HepG2 (cell line): Measurements from ENCODE around the gene ZIK1. TPM values are rescaled to one million over a fixed set of nuclear protein-coding genes. Genes with fewer than 3 reads are reported as not detected.

Experiments
- ATF7-NPFF ChIP-seq: sonication (generic); formaldehyde crosslinking; IDR thresholded peaks from 2 replicates; pipeline ENCODE4 v1.8.1; 2023; ENCODE audit warnings: mild to moderate bottlenecking, low read depth, missing genetic modification reagents, moderate library complexity
- CREM ChIP-seq, 2 experiments: sonication (generic) in 1 of 2; formaldehyde crosslinking in 1 of 2; IDR thresholded peaks; 2 replicates each; pipeline versions ENCODE4 v1.4.0 to v1.6.1; 2016 to 2020; ENCODE audit warnings: antibody characterized with exemption in 1 of 2, mild to moderate bottlenecking in 1 of 2, missing genetic modification reagents in 1 of 2
- DNMT1 ChIP-seq: sonication (generic); formaldehyde crosslinking; IDR thresholded peaks from 2 replicates; pipeline ENCODE4 v1.5.1; 2020; ENCODE audit warnings: mild to moderate bottlenecking, missing genetic modification reagents
- ELF3 ChIP-seq: IDR thresholded peaks from 2 replicates; pipeline ENCODE4 v1.6.1; 2016; ENCODE audit warnings: missing genetic modification reagents, missing compliant biosample characterization
- ERF ChIP-seq: IDR thresholded peaks from 2 replicates; pipeline ENCODE4 v1.6.1; 2018; ENCODE audit warnings: missing biosample characterization, missing genetic modification reagents
- IRF2 ChIP-seq: IDR thresholded peaks from 2 replicates; pipeline ENCODE4 v1.6.1; 2018; ENCODE audit warnings: missing genetic modification reagents, missing compliant biosample characterization
- MTERF4 ChIP-seq: sonication (generic); formaldehyde crosslinking; IDR thresholded peaks from 2 replicates; pipeline ENCODE4 v1.8.0; 2023; ENCODE audit warnings: mild to moderate bottlenecking, missing genetic modification reagents
- MXD4 ChIP-seq: IDR thresholded peaks from 2 replicates; pipeline ENCODE4 v1.6.1; 2016; ENCODE audit warnings: mild to moderate bottlenecking, missing biosample characterization, missing genetic modification reagents
- NCOA1 ChIP-seq: sonication (generic); formaldehyde crosslinking; IDR thresholded peaks from 2 replicates; pipeline ENCODE4 v1.9.0; 2021; ENCODE audit warnings: missing genetic modification reagents
- RERE ChIP-seq: IDR thresholded peaks from 2 replicates; pipeline ENCODE4 v1.6.1; 2016; ENCODE audit warnings: low read depth, missing genetic modification reagents, missing compliant biosample characterization
- SAP130 ChIP-seq: IDR thresholded peaks from 2 replicates; pipeline ENCODE4 v1.6.1; 2016; ENCODE audit warnings: low read depth
- SATB2 ChIP-seq: sonication (generic); formaldehyde crosslinking; IDR thresholded peaks from 2 replicates; pipeline ENCODE4 v1.5.0; 2020; ENCODE audit warnings: missing genetic modification reagents
- SKIL ChIP-seq: sonication (generic); formaldehyde crosslinking; IDR thresholded peaks from 2 replicates; pipeline ENCODE4 v1.8.0; 2022; ENCODE audit warnings: missing genetic modification reagents, mild to moderate bottlenecking, moderate library complexity, borderline replicate concordance
- THAP8 ChIP-seq: sonication (generic); formaldehyde crosslinking; IDR thresholded peaks from 2 replicates; pipeline ENCODE4 v1.5.1; 2020; ENCODE audit warnings: missing genetic modification reagents, mild to moderate bottlenecking, borderline replicate concordance
- ZBTB7B ChIP-seq: sonication (generic); formaldehyde crosslinking; IDR thresholded peaks from 2 replicates; pipeline ENCODE4 v1.4.0; 2020; ENCODE audit warnings: missing genetic modification reagents
- ZNF235 ChIP-seq: sonication (generic); formaldehyde crosslinking; IDR thresholded peaks from 2 replicates; pipeline ENCODE4 v1.8.1; 2023; ENCODE audit warnings: mild to moderate bottlenecking, missing genetic modification reagents, borderline replicate concordance
- ZNF3 ChIP-seq: IDR thresholded peaks from 2 replicates; pipeline ENCODE4 v1.7.0; 2017; ENCODE audit warnings: inconsistent platforms
- ZNF543 ChIP-seq: sonication (generic); formaldehyde crosslinking; IDR thresholded peaks from 2 replicates; pipeline ENCODE4 v1.4.0; 2020; ENCODE audit warnings: mild to moderate bottlenecking, missing genetic modification reagents
- ZNF790 ChIP-seq: sonication (generic); formaldehyde crosslinking; IDR thresholded peaks from 2 replicates; pipeline ENCODE4 v1.8.0; 2022; ENCODE audit warnings: missing genetic modification reagents, mild to moderate bottlenecking, borderline replicate concordance
- ZNF83 ChIP-seq: sonication (generic); formaldehyde crosslinking; IDR thresholded peaks from 2 replicates; pipeline ENCODE4 v1.4.0; 2020; ENCODE audit warnings: missing genetic modification reagents, mild to moderate bottlenecking, borderline replicate concordance
- ZNF883 ChIP-seq: sonication (generic); formaldehyde crosslinking; IDR thresholded peaks from 2 replicates; pipeline ENCODE4 v1.5.1; 2020; ENCODE audit warnings: mild to moderate bottlenecking, missing genetic modification reagents; ENCODE audit errors: not compliant biosample characterization
- polyA plus RNA-seq, 8 experiments: library from polyadenylated mRNA; depleted of rRNA in 3 of 8; stranded (reverse) in 7 of 8; unstranded in 1 of 8; fragments of >200 nt; fragmentation: Illumina TruSeq in 4 of 8; extraction: Trizol in 4 of 8; gene quantifications; 2 replicates each; pipeline versions ENCODE4 v1.2.1 to v1.2.3, GENCODE V29; 2011 to 2016; ENCODE audit warnings: low read depth in 4 of 8, missing spikeins in 1 of 8, mixed read lengths in 1 of 8; ENCODE audit not compliant: insufficient read depth in 1 of 8
- total RNA-seq, 5 experiments: library from RNA; depleted of rRNA; stranded (reverse); fragments of >200 nt; fragmentation: Illumina TruSeq; extraction: Trizol; gene quantifications; 2 replicates each; pipeline ENCODE4 v1.2.3, GENCODE V29; 2016; ENCODE audit warnings: low read depth in 1 of 5

ZIK1 gene
- total and polyA plus RNA-seq, 2 of the 13 experiments (the other 11 are each of a cell fraction or from before 2014, with no cell fraction given), result 2.1 to 7.2 TPM

- TF ChIP-seq MXD4 (CRISPR knock-in tag), result no peak
- TF ChIP-seq DNMT1, result no peak
- TF ChIP-seq CREM (IDR thresholded peaks at IDR 0.05), result peak; percentile 89
- TF ChIP-seq CREM (CRISPR knock-in tag; IDR thresholded peaks at IDR 0.05), result no peak
- TF ChIP-seq ZNF83, result no peak
- TF ChIP-seq RERE (CRISPR knock-in tag), result no peak
- peak; percentile 70; the same call in 1 of the 2 replicates for TF ChIP-seq ERF
- TF ChIP-seq ELF3 (CRISPR knock-in tag), result peak; percentile 87
- no peak for TF ChIP-seq SKIL
- peak; percentile 67; the same call in 1 of the 2 replicates for TF ChIP-seq ZBTB7B (CRISPR knock-in tag)
- peak; percentile 87 for TF ChIP-seq SAP130
- no peak for TF ChIP-seq SATB2 (CRISPR knock-in tag)
- peak; percentile 92 for TF ChIP-seq IRF2 (CRISPR knock-in tag)
- TF ChIP-seq MTERF4, result no peak
- TF ChIP-seq ATF7-NPFF (CRISPR knock-in tag), result no peak
- no peak for TF ChIP-seq ZNF3 (CRISPR knock-in tag)
- TF ChIP-seq THAP8 (CRISPR knock-in tag), result no peak
- no peak for TF ChIP-seq NCOA1 (CRISPR knock-in tag)
- TF ChIP-seq ZNF883, result no peak
- TF ChIP-seq ZNF790 (CRISPR knock-in tag), result no peak
- TF ChIP-seq ZNF543 (CRISPR knock-in tag), result peak; percentile 78
- no peak for TF ChIP-seq ZNF235
These were observed 49.3 kb downstream of the ZIK1 start, which contains the start of gene ZNF211 (continued) for GRCh38 chr19:57632987-57633831.
